NCI-H128 (cell line): ENCODE results near the gene DEFB119.
"Not testable (repeated sequence)": the region's sequence is repeated elsewhere in the genome, so short reads cannot be mapped to it uniquely, and the experiment has no call there.

Experiments used
- DNase-seq: peaks from one replicate; lab custom pipeline; 2025; ENCODE audit not compliant: unreplicated experiment; lab: John Stamatoyannopoulos, UW

Gene DEFB119

GRCh38 chr20:31390490-31390889, at the start of gene DEFB119:
Gene DEFB119, minus strand, starts transcription at chr20:31390590. Its CDS starts 107 bp downstream, at chr20:31390483.
- DNase-seq, result no peak

GRCh38 chr20:31430568-31431115, 40.3 kb upstream of the DEFB119 start:
- no peak for DNase-seq

DNA sequence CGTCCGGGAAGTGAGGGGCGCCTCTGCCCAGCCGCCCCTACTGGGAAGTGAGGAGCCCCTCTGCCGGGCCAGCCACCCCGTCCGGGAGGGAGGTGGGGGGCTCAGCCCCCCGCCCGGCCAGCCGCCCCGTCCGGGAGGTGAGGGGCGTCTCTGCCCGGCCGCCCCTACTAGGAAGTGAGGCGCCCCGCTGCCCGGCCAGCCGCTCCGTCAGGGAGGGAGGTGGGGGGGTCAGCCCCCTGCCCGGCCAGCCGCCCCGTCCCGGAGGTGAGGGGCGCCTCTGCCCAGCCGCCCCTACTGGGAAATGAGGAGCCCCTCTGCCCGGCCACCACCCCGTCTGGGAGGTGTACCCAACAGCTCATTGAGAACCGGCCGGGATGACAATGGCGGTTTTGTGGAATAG, 37.2 kb upstream of the DEFB119 start:
- not testable (repeated sequence) for DNase-seq

GRCh38 chr20:31426891-31427551, 36.6 kb upstream of the DEFB119 start:
- DNase-seq, result not testable (repeated sequence)

DNA sequence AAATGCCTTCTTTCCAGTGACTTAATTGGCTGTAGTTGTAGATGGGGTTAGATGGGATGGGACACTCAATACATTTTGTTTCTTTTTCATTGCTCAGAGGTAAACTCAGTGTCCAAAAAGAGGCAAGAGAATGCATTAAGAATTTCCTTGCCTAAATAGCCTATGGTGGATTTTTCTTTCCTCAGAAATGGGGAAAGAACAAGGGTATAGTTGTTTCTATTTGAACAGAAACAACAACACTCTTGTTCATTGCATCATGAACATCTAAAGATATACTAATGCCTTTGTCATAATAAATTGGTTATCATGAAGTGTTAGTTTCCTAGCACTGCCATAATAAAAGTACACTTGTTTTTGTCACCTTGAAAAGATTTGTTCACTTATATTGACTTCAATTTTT, 35.4 kb upstream of the DEFB119 start:
- no peak for DNase-seq

DNA sequence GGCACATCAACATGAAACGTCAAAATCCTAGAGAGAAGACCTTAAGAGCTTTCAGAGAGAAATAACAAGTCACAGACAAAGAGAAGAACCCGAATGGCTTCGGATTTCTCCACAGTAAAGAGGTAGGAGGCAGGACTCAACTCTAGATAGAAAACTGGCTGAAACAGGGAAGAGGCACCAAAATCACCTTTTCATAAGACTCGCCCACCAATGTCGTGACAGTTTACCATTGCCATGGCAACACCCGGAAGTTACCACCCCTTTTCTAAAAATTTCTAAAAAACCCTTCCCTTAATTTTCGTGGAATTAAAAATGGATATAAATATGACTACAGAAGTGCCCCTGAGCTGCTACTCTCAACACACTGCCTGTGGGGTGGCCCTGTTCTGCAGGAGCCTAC, 27.9 kb upstream of the DEFB119 start:
- DNase-seq, result no peak

GRCh38 chr20:31415653-31416052, 25.3 kb upstream of the DEFB119 start:
- DNase-seq, result no peak

DNA sequence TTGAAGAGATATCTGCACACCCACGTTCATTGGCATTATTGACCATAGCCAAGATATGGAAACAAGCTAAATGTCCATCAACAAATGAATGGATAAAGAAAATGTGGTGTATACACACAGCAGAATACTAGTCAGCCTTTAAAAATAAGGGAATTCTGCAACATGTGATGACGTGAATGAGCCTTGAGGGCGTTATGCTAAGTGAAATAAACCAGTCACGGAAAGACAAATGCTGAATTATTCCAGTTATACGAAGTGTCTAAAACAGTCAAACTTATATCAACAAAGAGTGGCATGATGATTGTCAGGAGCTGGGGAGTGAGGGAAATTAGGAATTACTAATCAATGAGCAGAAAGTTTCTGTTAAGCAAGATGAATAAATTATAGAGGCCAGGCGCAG, 24.0 kb upstream of the DEFB119 start:
- no peak for DNase-seq

- DNase-seq, result no peak
Observed at GRCh38 chr20:31410011-31410410, 19.6 kb upstream of the DEFB119 start.

DNA sequence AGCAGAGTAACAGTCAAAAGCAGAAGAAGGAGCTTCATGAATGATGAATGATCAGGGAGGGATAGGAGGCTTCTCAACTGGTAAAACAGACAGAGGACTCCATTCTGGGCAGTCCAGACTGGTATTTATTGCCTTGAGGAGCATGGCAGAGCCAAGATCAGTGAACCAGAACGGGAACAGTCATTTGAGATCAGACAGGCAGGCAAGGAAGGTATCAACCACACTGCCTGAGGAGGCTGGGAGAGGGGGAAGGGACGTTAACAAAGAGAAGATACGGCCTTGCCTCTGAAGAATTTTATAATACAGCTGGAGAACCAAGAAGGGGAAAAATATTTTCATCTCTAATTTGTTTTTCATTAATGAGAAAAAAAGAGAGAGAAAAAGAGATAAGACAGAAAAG, 15.7 kb upstream of the DEFB119 start, which contains the start of gene DEFB121:
Gene DEFB121, minus strand, starts transcription at position 101 of the 400 bp plus-strand sequence. Its CDS starts 63 bp downstream, at position 38.
- DNase-seq, result no peak

DNA sequence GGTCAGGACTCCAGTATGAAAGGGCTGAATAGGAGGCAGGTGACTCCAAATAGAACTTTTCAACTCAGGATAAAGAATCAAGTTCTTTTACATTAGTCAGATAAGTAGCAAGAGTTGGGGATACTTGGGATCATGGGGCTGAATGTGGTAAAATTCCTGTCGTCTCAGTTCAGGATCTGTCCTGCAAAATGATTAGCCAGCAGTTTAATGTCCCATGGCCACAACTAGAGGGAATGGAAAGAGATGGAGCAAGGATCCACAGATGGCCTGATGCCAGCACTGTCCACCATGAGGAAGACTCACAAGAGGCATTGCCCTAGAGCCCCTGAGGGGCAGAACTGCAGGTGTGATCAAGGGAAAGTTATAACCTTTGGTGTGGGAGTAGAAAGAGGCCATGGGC, 13.5 kb upstream of the DEFB119 start:
- no peak for DNase-seq

- DNase-seq, result no peak
Observed at GRCh38 chr20:31394900-31395299, 4.5 kb upstream of the DEFB119 start.

- no peak for DNase-seq
Observed at GRCh38 chr20:31392836-31393235, 2.4 kb upstream of the DEFB119 start.

DNA sequence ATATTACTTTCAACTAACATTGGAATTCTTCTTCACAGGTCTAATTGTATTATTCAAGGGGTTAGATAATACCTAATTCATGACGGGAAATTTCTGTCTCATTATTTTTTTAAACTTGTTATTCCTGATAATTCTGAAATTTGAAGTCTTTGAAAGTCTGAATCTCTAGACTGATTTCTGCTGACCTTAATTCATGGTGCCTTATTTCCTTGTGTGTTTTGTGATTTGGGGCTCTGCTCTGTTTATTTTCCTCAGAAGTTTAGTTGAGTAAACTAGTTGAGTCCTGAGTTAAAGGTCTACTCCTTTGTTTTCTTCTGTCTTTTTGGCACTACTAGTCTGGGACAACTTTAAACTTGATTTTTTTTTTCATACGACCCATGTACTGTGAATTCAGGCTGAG, 16.0 kb downstream of the DEFB119 start:
- DNase-seq, result no peak

- DNase-seq, result no peak
Observed at GRCh38 chr20:31368301-31368700, 22.1 kb downstream of the DEFB119 start, which contains the start of gene DEFB118. Gene DEFB118, plus strand, starts transcription at chr20:31368601. Its CDS starts 50 bp downstream, at chr20:31368651.

DNA sequence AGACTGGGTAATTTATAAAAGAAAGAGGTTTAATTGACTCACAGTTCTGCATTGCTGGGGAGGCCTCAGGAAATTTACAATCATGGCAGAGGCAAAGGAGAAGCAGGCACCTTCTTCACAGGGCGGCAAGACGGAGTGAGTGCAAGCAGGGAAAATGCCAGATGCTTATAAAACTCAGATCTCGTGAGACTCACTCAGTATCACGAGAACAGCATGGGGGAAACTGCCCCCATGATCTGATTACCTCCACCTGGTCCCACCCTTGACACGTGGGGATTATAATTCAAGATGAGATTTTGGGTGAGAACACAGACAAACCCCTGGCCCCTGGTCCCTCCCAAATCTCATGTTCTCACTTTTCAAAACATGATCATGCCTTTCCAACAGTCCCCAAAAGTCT, 26.1 kb downstream of the DEFB119 start:
- DNase-seq, result not testable (repeated sequence)

DNA sequence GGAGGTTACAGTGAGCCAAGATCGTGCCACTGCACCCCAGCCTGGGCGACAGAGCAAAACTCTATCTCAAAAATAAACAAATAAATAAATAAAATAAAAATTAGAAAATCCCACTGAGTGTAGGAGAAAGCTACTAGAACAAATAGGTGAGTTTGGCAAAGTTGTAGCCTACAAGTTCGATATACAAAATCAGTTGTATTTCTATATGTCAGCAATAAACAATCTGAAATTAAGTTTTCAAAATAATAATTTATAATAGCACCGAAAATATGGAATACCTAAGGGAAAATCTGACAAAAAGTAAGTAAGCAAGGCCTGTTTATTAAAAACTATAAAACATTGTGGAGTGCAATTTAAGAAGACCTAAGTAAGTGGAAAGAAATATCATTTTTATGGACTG, 27.1 kb downstream of the DEFB119 start:
- no peak for DNase-seq

- DNase-seq, result no peak
Observed at GRCh38 chr20:31355981-31356380, 34.4 kb downstream of the DEFB119 start.

DNA sequence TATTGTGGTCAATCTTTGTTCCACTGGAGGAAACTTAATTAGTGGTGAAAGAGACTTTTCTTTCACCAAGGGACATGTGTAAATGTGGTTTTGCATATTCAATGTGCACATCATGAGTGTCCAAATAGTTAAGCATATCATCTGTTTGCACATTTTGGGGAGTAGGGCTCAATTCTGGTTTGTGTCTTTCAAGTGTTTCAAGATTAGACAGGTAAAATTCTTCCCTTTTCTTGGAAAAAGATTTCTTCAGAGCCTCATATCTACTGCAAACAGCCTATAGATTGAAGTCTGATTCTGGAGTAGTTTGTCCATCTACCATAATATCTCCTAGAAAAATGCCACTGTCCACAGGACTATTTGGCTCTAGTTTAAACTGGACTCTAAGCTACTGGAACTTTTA, 48.9 kb downstream of the DEFB119 start:
- DNase-seq, result no peak

- no peak for DNase-seq
Observed at GRCh38 chr20:31330893-31331292, 59.5 kb downstream of the DEFB119 start.
